Heart left ventricle (tissue), 16 donors: ENCODE measurements around the gene HS3ST3B1. TPM values are rescaled to one million over a fixed set of nuclear protein-coding genes. Genes with fewer than 3 reads are reported as not detected.

Experiments
- ATAC-seq, 4 donors: fragments of 200-7000 bp; cut with Tn5 transposase; one replicate each; pipeline ENCODE4 v1.9.1; 2020 to 2022; ENCODE audit warnings: moderate library complexity in 4 of 4, mild to moderate bottlenecking in 3 of 4, moderate number of reproducible peaks in 1 of 4
- DNase-seq, 5 donors: peaks; one replicate each; pipeline ENCODE4 v3.0.0-alpha.2; 2020
- H3K27ac ChIP-seq, 12 donors: fragments of 200-600 bp; sonication (generic) in 4 of 12; one replicate each; pipeline versions ENCODE4 v1.5.0 to v1.8.0; 2016 to 2022; ENCODE audit warnings: mild to moderate bottlenecking in 2 of 12
- H3K27me3 ChIP-seq, 9 donors: fragments of 200-600 bp; sonication (generic) in 2 of 9; one replicate each; pipeline versions ENCODE4 v1.5.1 to v1.8.0; 2016 to 2022; ENCODE audit warnings: mild to moderate bottlenecking in 3 of 9
- H3K36me3 ChIP-seq, 9 donors: fragments of 200-600 bp; sonication (generic) in 2 of 9; one replicate each; pipeline versions ENCODE4 v1.5.0 to v1.8.0; 2018 to 2022; ENCODE audit warnings: mild to moderate bottlenecking in 2 of 9
- H3K4me1 ChIP-seq, 12 donors: fragments of 200-600 bp; sonication (generic) in 4 of 12; one replicate each; pipeline versions ENCODE4 v1.5.0 to v1.8.0; 2016 to 2022; ENCODE audit warnings: mild to moderate bottlenecking in 3 of 12
- H3K4me3 ChIP-seq, 12 donors: fragments of 200-600 bp; sonication (generic) in 4 of 12; one replicate each; pipeline versions ENCODE4 v1.5.0 to v1.8.0; 2017 to 2022; ENCODE audit warnings: mild to moderate bottlenecking in 9 of 12, moderate library complexity in 4 of 12
- H3K9me3 ChIP-seq, 12 donors: fragments of 200-600 bp; sonication (generic) in 4 of 12; one replicate each; pipeline versions ENCODE4 v1.5.0 to v1.8.0; 2016 to 2022; ENCODE audit warnings: mild to moderate bottlenecking in 1 of 12
- POLR2A ChIP-seq, 2 donors: fragments of 450-650 bp; IDR thresholded peaks; one replicate each; pipeline ENCODE4 v1.6.1; 2017; ENCODE audit warnings: antibody characterized with exemption in 2 of 2, mild to moderate bottlenecking in 2 of 2, moderate library complexity in 2 of 2
- WGBS, 4 donors: extraction: QIAGEN DNeasy Blood & Tissue Kit in 2 of 4; methylation state at CpG; one replicate each; pipeline versions ENCODE4 v1.1.5 to v1.1.7; 2013 to 2018; 5-methylcytosine and 5-hydroxymethylcytosine counted together
- intact Hi-C, 10 donors: fragments of 100-400 bp; cut with DNase I; formaldehyde crosslinking; loops; one replicate each; pipeline versions ENCODE4 v1.11.1 to v1.14.2; 2022
- polyA plus RNA-seq, 2 donors: library from polyadenylated mRNA; stranded (reverse); fragments of 200-250 nt; gene quantifications; one replicate each; pipeline ENCODE4 v1.2.3, GENCODE V29; 2013
- total RNA-seq, 9 donors: library from RNA; depleted of rRNA in 2 of 9; stranded (reverse); fragments of >200 nt in 2 of 9; fragmentation: NEBNext Ultra II Directional in 3 of 9; extraction: Animal tissue kit (Norgen Biotek cat#: 25700) in 3 of 9; gene quantifications; one replicate each; pipeline versions ENCODE4 v1.1.0 to v1.2.4, GENCODE V29; 2016 to 2023
- TF ChIP-seq, protein P1 (sequence below), 12 donors: fragments of 200-600 bp; sonication (generic) in 4 of 12; IDR thresholded peaks; one replicate each; pipeline versions ENCODE4 v1.5.0 to v1.8.0; 2018 to 2022; ENCODE audit warnings: antibody characterized with exemption in 12 of 12, mild to moderate bottlenecking in 5 of 12
- donor health status: ischemic (EF 13 %, LVEDD 7.1; RV severe dilation, severe dysfunction).
- donor health status: healthy with polysubstance abuse.
- donor health status: DM: no; HTN: yes; CAD: no.
- donor health status: DM: no; HTN: no; CAD: no.
- donor health status: ischemic (EF 25% LVEDD 6.9; RV normal size, moderate dysfunction).
- donor health status: ischemic (EF 25% LVEDD 5.7; RV mildly dilated, moderate dysfunction).
- donor health status: healthy.
- donor health status: DM: yes; HTN: yes; CAD: no.
- donor health status: ischemic (EF 35%, LVEDD 5.7; RV mildly dilated, moderate dysfunction).
- donor health status: nonischemic (EF 11% LVEDD 7.7; RV severe dilation, severe dysfunction).
- donor health status: DM: yes; HTN: yes; CAD: no.
- donor health status: PGD.
- donor health status: ischemic (EF 29% LVEDD 5.4; RV normal size, mild dysfunction).
- donor health status: nonischemic (EF 23%, LVEDD 6.1; RV moderate dilation, normal function).

The HS3ST3B1 gene
- total and polyA plus RNA-seq, 11 donors, result 0.61 to 3.9 (median 2.9) TPM

DNA sequence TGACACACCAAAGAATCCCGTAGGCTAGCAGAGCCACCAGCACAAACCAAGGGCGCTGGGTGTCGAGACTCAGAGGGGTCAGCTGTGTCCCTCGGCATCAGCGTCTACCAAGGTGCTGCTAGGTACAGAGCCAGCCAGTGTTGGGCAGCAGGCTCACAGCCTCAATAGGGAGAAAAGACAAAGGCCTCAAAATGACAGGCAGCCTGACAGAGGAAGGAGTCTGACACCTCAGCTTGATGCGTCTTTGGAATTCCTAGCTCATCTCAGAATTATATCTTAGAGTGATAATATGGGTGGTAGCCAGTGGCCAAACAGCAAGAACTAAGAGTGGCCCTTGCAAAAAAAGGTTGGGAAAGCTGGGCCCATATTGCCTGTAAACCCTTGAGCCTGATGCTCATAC is 45.9 kb downstream of the HS3ST3B1 start:
- H3K4me3 ChIP-seq, result no peak overlapping the region
- peaks cover 0 to 5% (median 0%) of the 10 kb centered on the region in 9 donors for H3K36me3 ChIP-seq
- TF ChIP-seq, protein P1, sequence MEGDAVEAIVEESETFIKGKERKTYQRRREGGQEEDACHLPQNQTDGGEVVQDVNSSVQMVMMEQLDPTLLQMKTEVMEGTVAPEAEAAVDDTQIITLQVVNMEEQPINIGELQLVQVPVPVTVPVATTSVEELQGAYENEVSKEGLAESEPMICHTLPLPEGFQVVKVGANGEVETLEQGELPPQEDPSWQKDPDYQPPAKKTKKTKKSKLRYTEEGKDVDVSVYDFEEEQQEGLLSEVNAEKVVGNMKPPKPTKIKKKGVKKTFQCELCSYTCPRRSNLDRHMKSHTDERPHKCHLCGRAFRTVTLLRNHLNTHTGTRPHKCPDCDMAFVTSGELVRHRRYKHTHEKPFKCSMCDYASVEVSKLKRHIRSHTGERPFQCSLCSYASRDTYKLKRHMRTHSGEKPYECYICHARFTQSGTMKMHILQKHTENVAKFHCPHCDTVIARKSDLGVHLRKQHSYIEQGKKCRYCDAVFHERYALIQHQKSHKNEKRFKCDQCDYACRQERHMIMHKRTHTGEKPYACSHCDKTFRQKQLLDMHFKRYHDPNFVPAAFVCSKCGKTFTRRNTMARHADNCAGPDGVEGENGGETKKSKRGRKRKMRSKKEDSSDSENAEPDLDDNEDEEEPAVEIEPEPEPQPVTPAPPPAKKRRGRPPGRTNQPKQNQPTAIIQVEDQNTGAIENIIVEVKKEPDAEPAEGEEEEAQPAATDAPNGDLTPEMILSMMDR (IDR thresholded peaks at IDR 0.05), result no peak
- TF ChIP-seq POLR2A (IDR thresholded peaks at IDR 0.05), result no peak
- ATAC-seq, result no peak
- H3K4me1 ChIP-seq, result peaks cover 0 to 4% (median 0%) of the 10 kb centered on the region in 12 donors
- no peak overlapping the region for H3K27ac ChIP-seq
- 76 to 87% (median 81%) methylated on average over 6 of the region's 6 CpGs for WGBS, 4 donors
- no peaks in the 10 kb centered on the region for H3K27me3 ChIP-seq
- intact Hi-C loops, result no loop called here
- DNase-seq, result no peak
- no peaks in the 10 kb centered on the region for H3K9me3 ChIP-seq

DNA sequence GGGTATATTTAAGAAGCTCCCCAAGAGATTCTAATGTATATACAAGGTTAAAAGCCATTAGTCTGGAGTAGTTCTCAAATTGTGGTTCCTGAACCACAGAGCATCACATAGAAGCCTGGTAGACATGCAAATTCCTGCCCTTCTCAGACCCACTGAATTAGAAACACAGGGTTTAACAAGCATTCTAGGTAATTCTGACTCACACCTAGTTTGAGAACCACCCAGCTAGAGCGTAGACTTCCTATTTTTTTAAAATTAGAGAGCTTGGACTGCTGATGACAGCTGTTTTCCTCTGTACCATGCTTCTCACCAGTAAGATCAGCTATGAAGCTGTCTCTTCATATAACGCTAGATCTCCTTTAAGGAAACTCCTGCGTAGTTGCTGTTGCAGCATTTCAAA is 50.6 kb downstream of the HS3ST3B1 start:
- H3K36me3 ChIP-seq, result peaks cover 0 to 5% (median 0%) of the 10 kb centered on the region in 9 donors
- WGBS, 4 donors, result 81 to 87% (median 85%) methylated on average over 3 of the region's 3 CpGs
- peaks cover 0 to 7% (median 0%) of the 10 kb centered on the region in 9 donors for H3K27me3 ChIP-seq
- no peak overlapping the region for H3K4me3 ChIP-seq
- H3K27ac ChIP-seq, result peak overlapping the region in 1 of 12 donors; percentile 66
- H3K4me1 ChIP-seq, result peaks cover 0 to 11% (median 0%) of the 10 kb centered on the region in 12 donors
- DNase-seq (no peak), ATAC-seq (peak in 2 of 4 donors; percentile 38 to 64)
- H3K9me3 ChIP-seq, result no peaks in the 10 kb centered on the region
- intact Hi-C loops, result no loop called here
- TF ChIP-seq, protein P1 (IDR thresholded peaks at IDR 0.05), result no peak
- no peak for TF ChIP-seq POLR2A (IDR thresholded peaks at IDR 0.05)

DNA sequence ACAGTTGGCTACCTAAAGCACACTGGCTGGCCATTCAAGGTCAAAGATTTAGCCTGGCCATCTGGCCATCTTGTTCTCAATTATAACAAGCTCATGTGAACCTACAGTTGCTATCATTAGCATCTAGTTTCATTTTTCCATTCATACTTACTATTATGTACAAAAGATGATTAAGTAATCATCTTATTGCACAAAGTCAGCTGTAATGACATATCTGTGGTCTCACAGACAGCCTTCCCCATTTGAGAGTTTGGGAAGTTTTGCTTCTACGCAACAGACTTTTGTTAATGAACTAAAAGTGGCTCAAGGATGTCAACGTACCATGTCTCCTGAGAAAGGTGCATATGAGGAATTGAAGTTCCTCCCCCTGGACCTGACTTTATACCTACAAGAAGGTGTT is 51.3 kb downstream of the HS3ST3B1 start:
- intact Hi-C loops, result no loop called here
- peak in 2 of 4 donors; percentile 31 to 59 for ATAC-seq
- Histone ChIP-seq H3K27ac (peak overlapping the region in 1 of 12 donors; percentile 66), H3K9me3 (no peaks in the 10 kb centered on the region), H3K36me3 (peaks cover 0 to 5% (median 0%) of the 10 kb centered on the region in 9 donors), H3K27me3 (peaks cover 0 to 7% (median 0%) of the 10 kb centered on the region in 9 donors), H3K4me1 (peaks cover 0 to 11% (median 0%) of the 10 kb centered on the region in 12 donors), H3K4me3 (no peak overlapping the region)
- no peak for TF ChIP-seq POLR2A (IDR thresholded peaks at IDR 0.05)
- TF ChIP-seq, protein P1 (IDR thresholded peaks at IDR 0.05), result no peak
- no peak for DNase-seq
- WGBS, 4 donors, result 86 to 100% (median 96%) methylated on average over 2 of the region's 2 CpGs

DNA sequence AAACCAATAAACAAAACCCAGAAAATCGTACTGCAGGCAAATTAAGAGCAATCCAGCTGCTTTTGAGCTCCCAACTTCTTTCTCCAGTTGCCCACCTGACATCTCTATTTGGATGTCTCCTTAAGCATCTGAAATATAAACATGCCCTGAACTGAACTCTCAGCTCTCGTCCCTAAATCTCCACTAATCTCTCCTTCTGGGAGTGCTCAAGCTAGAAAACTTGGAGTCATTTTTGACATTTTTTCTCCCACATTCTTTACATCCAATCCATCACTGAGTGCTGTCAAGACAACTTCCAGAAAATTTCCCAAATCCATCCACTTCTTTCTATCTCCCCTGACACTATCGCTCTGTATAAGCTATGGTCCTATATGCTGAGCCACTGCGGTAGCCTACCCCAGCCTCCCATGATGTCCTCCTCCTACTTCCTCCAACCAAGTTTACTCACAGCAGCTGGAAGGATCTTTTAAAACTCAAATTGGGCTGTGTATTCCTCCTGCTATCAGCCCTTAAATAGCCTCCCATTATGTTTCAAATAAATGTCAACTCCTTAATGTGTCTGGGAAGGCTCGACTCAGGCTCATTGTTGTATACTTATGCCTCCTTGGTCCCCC is 53.1 kb downstream of the HS3ST3B1 start:
- Histone ChIP-seq H3K27ac (peak overlapping the region in 2 of 12 donors; percentile 5 to 15), H3K36me3 (peaks cover 0 to under 1% (median 0%) of the 10 kb centered on the region in 9 donors), H3K9me3 (no peaks in the 10 kb centered on the region), H3K4me3 (no peak overlapping the region), H3K4me1 (peaks cover 0 to 14% (median 0%) of the 10 kb centered on the region in 12 donors), H3K27me3 (peaks cover 0 to 7% (median 0%) of the 10 kb centered on the region in 9 donors)
- intact Hi-C loops, result no loop called here
- WGBS, 4 donors, result 51 to 62% (median 59%) methylated on average over 5 of the region's 5 CpGs
- DNase-seq (no peak), ATAC-seq (no peak)
- TF ChIP-seq POLR2A (IDR thresholded peaks at IDR 0.05), result no peak
- TF ChIP-seq, protein P1 (IDR thresholded peaks at IDR 0.05), result no peak
